T-helper 9 cell (primary cell): ENCODE data around the gene RARG.

Source experiments
- DNase-seq: peaks from one replicate; pipeline ENCODE4 v3.0.0-alpha.2; 2020

RARG gene

GRCh38 chr12:53223389-53224060 is 8.5 kb downstream of the RARG start:
- peak; percentile 45 for DNase-seq

- no peak for DNase-seq
These were observed 9.2 kb downstream of the RARG start for GRCh38 chr12:53222806-53223261.

- no peak for DNase-seq
These were observed 9.8 kb downstream of the RARG start for GRCh38 chr12:53222170-53222721.

GRCh38 chr12:53221203-53222080 is 10.6 kb downstream of the RARG start:
- DNase-seq: peak; percentile 43

GRCh38 chr12:53220694-53221202 is 11.3 kb downstream of the RARG start:
- DNase-seq: peak; percentile 70

GRCh38 chr12:53219956-53220693 is 11.9 kb downstream of the RARG start:
- DNase-seq: peak; percentile 69

- no peak for DNase-seq
These were observed 12.6 kb downstream of the RARG start for GRCh38 chr12:53219292-53219955.

- DNase-seq: no peak
These were observed 13.3 kb downstream of the RARG start for GRCh38 chr12:53218551-53219291.

- no peak for DNase-seq
These were observed 14.1 kb downstream of the RARG start for GRCh38 chr12:53217931-53218307.

- peak; percentile 38 for DNase-seq
These were observed 14.7 kb downstream of the RARG start for GRCh38 chr12:53217051-53217930.

- no peak for DNase-seq
These were observed 16.5 kb downstream of the RARG start for GRCh38 chr12:53215497-53215896.

- no peak for DNase-seq
These were observed 17.1 kb downstream of the RARG start for GRCh38 chr12:53214687-53215455.

- DNase-seq: no peak
These were observed 17.8 kb downstream of the RARG start for GRCh38 chr12:53214221-53214620.

GRCh38 chr12:53213348-53213747 is 18.7 kb downstream of the RARG start:
- peak; percentile 84 for DNase-seq

- DNase-seq: no peak
These were observed 19.1 kb downstream of the RARG start for GRCh38 chr12:53212931-53213330.

GRCh38 chr12:53211476-53212381 is 20.3 kb downstream of the RARG start:
- no peak for DNase-seq

- no peak for DNase-seq
These were observed 21.2 kb downstream of the RARG start for GRCh38 chr12:53210843-53211242.

GRCh38 chr12:53208877-53209463 is 23.0 kb downstream of the RARG start:
- DNase-seq: no peak
